CD14-positive monocyte (primary cell): Measurements from ENCODE around the gene CYRIA. TPM values are rescaled to one million over a fixed set of nuclear protein-coding genes. Genes with fewer than 3 reads are reported as not detected.
A peak's percentile ranks its signal among the peaks of the same experiment; 100 is the strongest.

Experiments
- DNase-seq, 3 donors: peaks; one replicate each; pipeline ENCODE4 v3.0.0-alpha.2; 2011 to 2022
- H2AFZ ChIP-seq: 2 replicates; pipeline ENCODE4 v1.6.0; 2012; ENCODE audit warnings: mild to moderate bottlenecking, low read depth, low read length, inconsistent platforms; ENCODE audit not compliant: insufficient read depth, poor library complexity, severe bottlenecking
- H3K27ac ChIP-seq, 2 donors: 1 replicate in 1 of 2; 2 replicates in 1 of 2; pipeline ENCODE4 v1.5.1; 2012 to 2013; ENCODE audit warnings: low read length in 2 of 2, control low read depth in 1 of 2, inconsistent platforms in 1 of 2, low read depth in 1 of 2, mild to moderate bottlenecking in 1 of 2
- H3K27me3 ChIP-seq, 2 donors: one replicate each; pipeline versions ENCODE4 v1.6.0 to v1.6.1; 2011 to 2013; ENCODE audit warnings: low read length in 2 of 2; ENCODE audit not compliant: control insufficient read depth in 2 of 2, insufficient read depth in 2 of 2
- H3K36me3 ChIP-seq, 2 donors: replicated peaks in 1 of 2; 1 replicate in 1 of 2; 2 replicates in 1 of 2; pipeline versions ENCODE4 v1.5.1 to v1.6.1; 2012 to 2013; ENCODE audit warnings: low read length in 2 of 2, control low read depth in 1 of 2, inconsistent platforms in 1 of 2, mild to moderate bottlenecking in 1 of 2; ENCODE audit not compliant: insufficient read depth in 2 of 2, control insufficient read depth in 1 of 2
- H3K4me1 ChIP-seq, 2 donors: 1 replicate in 1 of 2; 2 replicates in 1 of 2; pipeline versions ENCODE4 v1.5.1 to v1.6.1; 2012 to 2013; ENCODE audit warnings: low read length in 2 of 2, control low read depth in 1 of 2, inconsistent platforms in 1 of 2, mild to moderate bottlenecking in 1 of 2, moderate library complexity in 1 of 2; ENCODE audit not compliant: insufficient read depth in 2 of 2, control insufficient read depth in 1 of 2
- H3K4me2 ChIP-seq: replicated peaks from 2 replicates; pipeline ENCODE3; 2012; ENCODE audit warnings: low read length, moderate library complexity, mild to moderate bottlenecking; ENCODE audit not compliant: poor library complexity, severe bottlenecking; ENCODE audit errors: extremely low read depth
- H3K4me3 ChIP-seq, 3 experiments: fragments of 200-600 bp in 1 of 3; sonication (generic) in 1 of 3; replicated peaks in 1 of 3; 1 replicate in 2 of 3; 2 replicates in 1 of 3; pipeline ENCODE4 v1.5.1; 2011 to 2013; ENCODE audit warnings: low read length in 3 of 3, mild to moderate bottlenecking in 3 of 3, control low read depth in 2 of 3, low read depth in 2 of 3, inconsistent platforms in 1 of 3, moderate library complexity in 1 of 3
- H3K79me2 ChIP-seq: 2 replicates; pipeline ENCODE4 v1.6.0; 2012; ENCODE audit warnings: mild to moderate bottlenecking, control low read depth, inconsistent platforms, low read length, moderate library complexity; ENCODE audit not compliant: insufficient read depth
- H3K9ac ChIP-seq: 2 replicates; pipeline ENCODE4 v1.6.0; 2017; ENCODE audit warnings: low read length, mild to moderate bottlenecking; ENCODE audit not compliant: insufficient read depth, poor library complexity, severe bottlenecking
- H3K9me3 ChIP-seq, 2 donors: replicated peaks in 1 of 2; 1 replicate in 1 of 2; 2 replicates in 1 of 2; pipeline versions ENCODE4 v1.5.1 to v1.6.1; 2012 to 2013; ENCODE audit warnings: low read length in 2 of 2, control low read depth in 1 of 2; ENCODE audit not compliant: control insufficient read depth in 1 of 2, insufficient read depth in 1 of 2
- H4K20me1 ChIP-seq: 2 replicates; pipeline ENCODE4 v1.6.0; 2012; ENCODE audit warnings: mild to moderate bottlenecking, low read length, control low read depth, moderate library complexity; ENCODE audit not compliant: insufficient read depth
- H3K27ac Mint-ChIP-seq, 7 donors: one replicate each; pipeline ENCODE4 v1.8.0; 2020; ENCODE audit warnings: mild to moderate bottlenecking in 7 of 7, mixed read lengths in 7 of 7, moderate library complexity in 6 of 7, inconsistent platforms in 2 of 7
- H3K27me3 Mint-ChIP-seq, 3 donors: one replicate each; pipeline ENCODE4 v1.8.0; 2021 to 2022; ENCODE audit warnings: low read depth in 3 of 3, mild to moderate bottlenecking in 3 of 3, mixed read lengths in 3 of 3, moderate library complexity in 3 of 3, inconsistent platforms in 1 of 3
- H3K36me3 Mint-ChIP-seq, 2 donors: one replicate each; pipeline ENCODE4 v1.8.0; 2020; ENCODE audit warnings: mixed read lengths in 2 of 2, inconsistent platforms in 1 of 2, mild to moderate bottlenecking in 1 of 2
- H3K4me1 Mint-ChIP-seq: one replicate; pipeline ENCODE4 v1.8.0; 2020; ENCODE audit warnings: mild to moderate bottlenecking, mixed read lengths
- H3K4me3 Mint-ChIP-seq, 2 donors: one replicate each; pipeline ENCODE4 v1.8.0; 2020; ENCODE audit warnings: mild to moderate bottlenecking in 2 of 2, mixed read lengths in 2 of 2, moderate library complexity in 1 of 2
- H3K9me3 Mint-ChIP-seq, 7 donors: one replicate each; pipeline ENCODE4 v1.8.0; 2020 to 2022; ENCODE audit warnings: mixed read lengths in 7 of 7, mild to moderate bottlenecking in 6 of 7, moderate library complexity in 6 of 7, inconsistent platforms in 2 of 7
- CTCF ChIP-seq: fragments of 200-600 bp; IDR thresholded peaks from one replicate; pipeline ENCODE4 v1.8.0; 2022; ENCODE audit warnings: antibody characterized with exemption, mild to moderate bottlenecking
- WGBS: methylation state at CpG from one replicate; pipeline ENCODE4 v1.1.5; 2013; ENCODE audit warnings: missing lambda C conversion rate; ENCODE audit not compliant: insufficient coverage; 5-methylcytosine and 5-hydroxymethylcytosine counted together
- intact Hi-C, 2 donors: fragments of 100-400 bp; cut with micrococcal nuclease; formaldehyde crosslinking; loops; one replicate each; pipeline versions ENCODE4 v1.15.0 to v1.15.1; 2023
- polyA plus RNA-seq, 3 donors: library from polyadenylated mRNA; depleted of rRNA in 1 of 3; unstranded in 2 of 3; stranded (reverse) in 1 of 3; fragments of 300-500 nt in 2 of 3; fragments of >200 nt in 1 of 3; fragmentation: Illumina TruSeq in 2 of 3; gene quantifications; 1 replicate in 2 of 3; 2 replicates in 1 of 3; pipeline ENCODE4 v1.2.3, GENCODE V29; 2012 to 2021

Gene CYRIA
- polyA plus RNA-seq, 3 donors: 55.9 to 101 (median 72.4) TPM

GRCh38 chr2:16629770-16630169 lies 35.9 kb downstream of the CYRIA start:
- TF ChIP-seq CTCF: no peak
- no peaks in the 10 kb centered on the region for H3K9me3 ChIP-seq
- H3K9ac ChIP-seq: no peak overlapping the region
- H4K20me1 ChIP-seq: peaks cover 55% of the 10 kb centered on the region
- Mint-ChIP-seq H3K4me1 (peaks cover 99% of the 10 kb centered on the region), H3K36me3 (peaks cover 74 to 79% of the 10 kb centered on the region in 2 donors), H3K4me3 (peak overlapping the region in 1 of 2 donors; percentile 4), H3K27me3 (peaks cover 0 to 3% (median 0%) of the 10 kb centered on the region in 3 donors), H3K27ac (peak overlapping the region; percentile 92 to 100 (median 96)), H3K9me3 (peaks cover 0 to 2% (median 0%) of the 10 kb centered on the region in 7 donors)
- H3K4me3 ChIP-seq: peak overlapping the region in 1 of 3 experiments; percentile 52
- peak overlapping the region; percentile 54 for H3K4me2 ChIP-seq
- DNase-seq: peak in 1 of 3 donors; percentile 44
- H3K27me3 ChIP-seq: no peaks in the 10 kb centered on the region
- peak overlapping the region; percentile 47 to 98 for H3K27ac ChIP-seq
- peaks cover 100% of the 10 kb centered on the region in 2 donors for H3K4me1 ChIP-seq
- no peak overlapping the region for H2AFZ ChIP-seq
- H3K79me2 ChIP-seq: peaks cover 92% of the 10 kb centered on the region
- WGBS: 73% methylated on average over 3 of the region's 6 CpGs
- H3K36me3 ChIP-seq: peaks cover 0 to 30% of the 10 kb centered on the region in 2 donors
- intact Hi-C loops: loop anchor here (5.0 kb wide), 2 partner anchors 33 to 233 kb away; no protein-coding TSS in a partner anchor

- Histone ChIP-seq H3K4me2 (peak overlapping the region; percentile 19), H3K27ac (peak overlapping the region; percentile 41 to 98), H3K9me3 (no peaks in the 10 kb centered on the region), H3K4me1 (peaks cover 100% of the 10 kb centered on the region in 2 donors), H3K9ac (no peak overlapping the region), H3K79me2 (peaks cover 92% of the 10 kb centered on the region), H3K27me3 (no peaks in the 10 kb centered on the region), H3K4me3 (peak overlapping the region in 1 of 3 experiments; percentile 11), H4K20me1 (peaks cover 48% of the 10 kb centered on the region), H3K36me3 (peaks cover 2 to 24% of the 10 kb centered on the region in 2 donors), H2AFZ (no peak overlapping the region)
- H3K4me1 Mint-ChIP-seq: peaks cover 100% of the 10 kb centered on the region
- no peak overlapping the region for H3K4me3 Mint-ChIP-seq
- peaks cover 0 to 2% (median 0%) of the 10 kb centered on the region in 7 donors for H3K9me3 Mint-ChIP-seq
- peaks cover 74 to 79% of the 10 kb centered on the region in 2 donors for H3K36me3 Mint-ChIP-seq
- H3K27ac Mint-ChIP-seq: peak overlapping the region; percentile 8 to 100 (median 98)
- no peak for TF ChIP-seq CTCF
- 100% methylated on average over 1 of the region's 5 CpGs for WGBS
- intact Hi-C loops: loop anchor here (5.0 kb wide), 2 partner anchors 33 to 233 kb away; no protein-coding TSS in a partner anchor
- peaks cover 0 to 5% (median 0%) of the 10 kb centered on the region in 3 donors for H3K27me3 Mint-ChIP-seq
- no peak for DNase-seq
Observed at GRCh38 chr2:16629044-16629443, 36.6 kb downstream of the CYRIA start.
